ENCODE measurements around the gene GNLY. TPM values are rescaled to one million over a fixed set of nuclear protein-coding genes. Genes with fewer than 3 reads are reported as not detected.

Gene GNLY
- total and polyA plus RNA-seq, 9 of the 15 experiments (the other 6 are each of a cell fraction or from before 2014, with no cell fraction given), result not detected

GRCh38 chr2:85733121-85733960, 39.2 kb downstream of the GNLY start:
- H3K4me2 ChIP-seq (ENCODE audit: insufficient read depth, low read length), result no peak overlapping the region

GRCh38 chr2:85734015-85734414, 39.9 kb downstream of the GNLY start:
- Histone ChIP-seq H3K9ac (ENCODE audit: insufficient read depth in 1 of 2, low read depth in 2 of 2, low read length in 2 of 2) (no peak overlapping the region; a peak in 1 of 4 replicates), H3K27ac (ENCODE audit: extremely low read depth, low read depth, low read length) (no peak overlapping the region), H3K79me2 (ENCODE audit: control insufficient read depth, insufficient read depth, low read length) (no peaks in the 10 kb centered on the region), H3K4me1 (replicated peaks in 1 of 2; ENCODE audit: control insufficient read depth in 2 of 2, insufficient read depth in 2 of 2, low read length in 2 of 2) (peaks cover 0 to 1% of the 10 kb centered on the region in 2 experiments; a peak in 2 of 5 replicates), H3K27me3 (ENCODE audit: control insufficient read depth in 2 of 2, insufficient read depth in 2 of 2, low read length in 2 of 2) (peaks cover 31 to 69% of the 10 kb centered on the region in 2 experiments), H2AFZ (ENCODE audit: low read depth, low read length) (no peak overlapping the region), H4K20me1 (replicated peaks; ENCODE audit: control insufficient read depth, insufficient read depth, low read length) (no peaks in the 10 kb centered on the region), H3K4me2 (ENCODE audit: insufficient read depth, low read length) (no peak overlapping the region), H3K9me1 (ENCODE audit: control insufficient read depth, insufficient read depth, low read length) (no peaks in the 10 kb centered on the region), H3K36me3 (ENCODE audit: control insufficient read depth, insufficient read depth, low read length) (no peaks in the 10 kb centered on the region), H3K4me3 (no peak overlapping the region), H3K9me3 (replicated peaks; ENCODE audit: control insufficient read depth, insufficient read depth, low read depth, low read length) (no peaks in the 10 kb centered on the region)
- ATAC-seq (no peak), FAIRE-seq (no peak), DNase-seq (ENCODE audit: extremely low read depth in 1 of 4, low spot score in 3 of 4) (no peak)
- in situ Hi-C loops (cut with MboI), result no loop called here
- ChIA-PET POLR2A (interaction anchor here (0.5 kb wide), 1 partner anchor 77 kb away, joined by 4 read pairs; no protein-coding TSS in a partner anchor), CTCF (ENCODE audit: low intra/inter-chr PET ratio) (no interaction called here)
- intact Hi-C loops (cut with micrococcal nuclease), result no loop called here
- WGBS (ENCODE audit: insufficient coverage, low coverage, missing lambda C conversion rate), result 0% methylated on average over 4 of the region's 4 CpGs
- BruUV-seq (replicated peaks), result no TSS peak
- TF ChIP-seq TCFL5 (CRISPR knock-in tag; conservative IDR thresholded peaks at IDR 0.05) (no peak), ZNF143 (CRISPR knock-in tag; IDR thresholded peaks at IDR 0.05) (no peak), NFE2 (IDR thresholded peaks at IDR 0.05; ENCODE audit: low read depth) (no peak), ZNF24 (IDR thresholded peaks at IDR 0.05) (no peak), ETS2 (tag; IDR thresholded peaks at IDR 0.05; ENCODE audit: borderline replicate concordance, poor library complexity, severe bottlenecking) (no peak), VEZF1 (CRISPR knock-in tag; IDR thresholded peaks at IDR 0.05) (no peak), HBP1 (CRISPR knock-in tag; IDR thresholded peaks at IDR 0.05) (no peak), ZNF707 (CRISPR knock-in tag; conservative IDR thresholded peaks at IDR 0.05) (no peak), MAZ (CRISPR knock-in tag; conservative IDR thresholded peaks at IDR 0.05 in 1 of 2, IDR thresholded peaks at IDR 0.05 in 1 of 2) (no peak), NCOA4 (IDR thresholded peaks at IDR 0.05; ENCODE audit: partially characterized antibody) (no peak), TCF15 (CRISPR knock-in tag; IDR thresholded peaks at IDR 0.05) (no peak)

More at GRCh38 chr2:85733121-85733960, 39.2 kb downstream of the GNLY start:
- Histone ChIP-seq H3K9me3 (replicated peaks; ENCODE audit: control insufficient read depth, insufficient read depth, low read depth, low read length) (no peaks in the 10 kb centered on the region), H3K36me3 (ENCODE audit: control insufficient read depth, insufficient read depth, low read length) (no peaks in the 10 kb centered on the region), H3K9ac (ENCODE audit: insufficient read depth in 1 of 2, low read depth in 2 of 2, low read length in 2 of 2) (no peak overlapping the region), H3K4me1 (replicated peaks in 1 of 2; ENCODE audit: control insufficient read depth in 2 of 2, insufficient read depth in 2 of 2, low read length in 2 of 2) (peaks cover 0 to 4% of the 10 kb centered on the region in 2 experiments; a peak in 2 of 5 replicates), H2AFZ (ENCODE audit: low read depth, low read length) (no peak overlapping the region), H3K27me3 (ENCODE audit: control insufficient read depth in 2 of 2, insufficient read depth in 2 of 2, low read length in 2 of 2) (peaks cover 27 to 66% of the 10 kb centered on the region in 2 experiments), H4K20me1 (replicated peaks; ENCODE audit: control insufficient read depth, insufficient read depth, low read length) (no peaks in the 10 kb centered on the region), H3K4me3 (no peak overlapping the region), H3K9me1 (ENCODE audit: control insufficient read depth, insufficient read depth, low read length) (no peaks in the 10 kb centered on the region), H3K27ac (ENCODE audit: extremely low read depth, low read depth, low read length) (no peak overlapping the region), H3K79me2 (ENCODE audit: control insufficient read depth, insufficient read depth, low read length) (no peaks in the 10 kb centered on the region)
- intact Hi-C loops (cut with micrococcal nuclease), result no loop called here
- no TSS peak for BruUV-seq (replicated peaks)
- TF ChIP-seq NFIC (IDR thresholded peaks at IDR 0.05), result no peak
- POLR2A ChIA-PET, result interaction anchor here (0.5 to 1.2 kb wide), 4 partner anchors 9 to 159 kb away, joined by 3 to 5 read pairs (median 4); no protein-coding TSS in a partner anchor
- in situ Hi-C loops (cut with MboI), result no loop called here
- 3% methylated on average over 18 of the region's 18 CpGs for WGBS (ENCODE audit: insufficient coverage, low coverage, missing lambda C conversion rate)
- ATAC-seq, result no peak
- no peak for FAIRE-seq
- CTCF ChIA-PET (ENCODE audit: low intra/inter-chr PET ratio), result no interaction called here
- no peak for DNase-seq (ENCODE audit: extremely low read depth in 1 of 4, low spot score in 3 of 4)
